ENCODE results near the gene SP6.

Gene SP6

DNA sequence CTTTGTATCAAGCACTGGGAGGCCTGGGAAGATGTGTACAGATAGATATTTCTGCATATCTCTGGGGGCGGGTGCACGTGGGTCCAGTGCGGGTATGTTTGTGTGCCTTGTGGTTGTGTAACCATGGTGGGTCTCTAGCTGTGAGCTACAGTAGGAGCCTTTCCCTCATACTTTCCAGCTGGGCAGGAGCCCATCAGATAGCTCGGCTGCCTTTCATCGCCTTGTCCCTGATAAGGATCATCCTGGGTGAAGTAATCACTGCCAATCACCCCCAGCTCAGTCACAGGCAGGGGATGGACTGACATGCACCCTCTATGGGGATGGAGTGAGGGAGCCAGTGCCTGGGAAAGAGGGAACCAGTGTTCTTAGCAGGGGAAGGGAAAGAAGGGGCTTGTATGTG, 6.7 kb downstream of the SP6 start:
- TF ChIP-seq CREB1 (IDR thresholded peaks at IDR 0.05; ENCODE audit: low read depth) (no peak), YY1 (IDR thresholded peaks at IDR 0.05; ENCODE audit: low read depth) (no peak), RAD21 (IDR thresholded peaks at IDR 0.05; ENCODE audit: low read depth) (no peak), EP300 (IDR thresholded peaks at IDR 0.05; ENCODE audit: borderline replicate concordance) (no peak), TEAD4 (IDR thresholded peaks at IDR 0.05) (no peak), TAF1 (IDR thresholded peaks at IDR 0.05; ENCODE audit: low read depth) (no peak)
- TF ChIP-seq, protein P1, sequence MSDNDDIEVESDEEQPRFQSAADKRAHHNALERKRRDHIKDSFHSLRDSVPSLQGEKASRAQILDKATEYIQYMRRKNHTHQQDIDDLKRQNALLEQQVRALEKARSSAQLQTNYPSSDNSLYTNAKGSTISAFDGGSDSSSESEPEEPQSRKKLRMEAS (IDR thresholded peaks at IDR 0.05): no peak
- TF ChIP-seq, protein P2, sequence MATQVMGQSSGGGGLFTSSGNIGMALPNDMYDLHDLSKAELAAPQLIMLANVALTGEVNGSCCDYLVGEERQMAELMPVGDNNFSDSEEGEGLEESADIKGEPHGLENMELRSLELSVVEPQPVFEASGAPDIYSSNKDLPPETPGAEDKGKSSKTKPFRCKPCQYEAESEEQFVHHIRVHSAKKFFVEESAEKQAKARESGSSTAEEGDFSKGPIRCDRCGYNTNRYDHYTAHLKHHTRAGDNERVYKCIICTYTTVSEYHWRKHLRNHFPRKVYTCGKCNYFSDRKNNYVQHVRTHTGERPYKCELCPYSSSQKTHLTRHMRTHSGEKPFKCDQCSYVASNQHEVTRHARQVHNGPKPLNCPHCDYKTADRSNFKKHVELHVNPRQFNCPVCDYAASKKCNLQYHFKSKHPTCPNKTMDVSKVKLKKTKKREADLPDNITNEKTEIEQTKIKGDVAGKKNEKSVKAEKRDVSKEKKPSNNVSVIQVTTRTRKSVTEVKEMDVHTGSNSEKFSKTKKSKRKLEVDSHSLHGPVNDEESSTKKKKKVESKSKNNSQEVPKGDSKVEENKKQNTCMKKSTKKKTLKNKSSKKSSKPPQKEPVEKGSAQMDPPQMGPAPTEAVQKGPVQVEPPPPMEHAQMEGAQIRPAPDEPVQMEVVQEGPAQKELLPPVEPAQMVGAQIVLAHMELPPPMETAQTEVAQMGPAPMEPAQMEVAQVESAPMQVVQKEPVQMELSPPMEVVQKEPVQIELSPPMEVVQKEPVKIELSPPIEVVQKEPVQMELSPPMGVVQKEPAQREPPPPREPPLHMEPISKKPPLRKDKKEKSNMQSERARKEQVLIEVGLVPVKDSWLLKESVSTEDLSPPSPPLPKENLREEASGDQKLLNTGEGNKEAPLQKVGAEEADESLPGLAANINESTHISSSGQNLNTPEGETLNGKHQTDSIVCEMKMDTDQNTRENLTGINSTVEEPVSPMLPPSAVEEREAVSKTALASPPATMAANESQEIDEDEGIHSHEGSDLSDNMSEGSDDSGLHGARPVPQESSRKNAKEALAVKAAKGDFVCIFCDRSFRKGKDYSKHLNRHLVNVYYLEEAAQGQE (IDR thresholded peaks at IDR 0.05; ENCODE audit: low read depth): no peak

DNA sequence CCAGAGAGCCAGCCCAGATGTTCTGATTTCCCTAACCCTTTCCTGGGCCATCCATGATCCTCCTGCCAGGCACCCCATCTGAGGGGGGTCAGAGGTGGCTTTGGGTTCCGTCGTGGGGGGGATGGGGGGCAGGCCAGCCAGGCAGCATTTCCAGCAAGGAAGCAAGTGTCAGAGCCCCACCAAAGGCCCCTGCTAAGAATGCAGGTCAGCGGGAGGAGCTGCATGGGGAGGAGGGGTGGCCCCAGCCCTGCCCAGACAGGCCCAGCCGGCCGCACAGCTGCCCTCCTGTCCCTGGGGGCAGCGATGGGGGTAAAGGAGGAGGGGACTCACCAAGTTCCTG, 7.6 kb downstream of the SP6 start:
- TF ChIP-seq TAF1 (IDR thresholded peaks at IDR 0.05; ENCODE audit: low read depth): no peak
- TF ChIP-seq ZBTB7A (IDR thresholded peaks at IDR 0.05; ENCODE audit: low read depth): no peak
- TF ChIP-seq RAD21 (IDR thresholded peaks at IDR 0.05; ENCODE audit: low read depth): no peak

DNA sequence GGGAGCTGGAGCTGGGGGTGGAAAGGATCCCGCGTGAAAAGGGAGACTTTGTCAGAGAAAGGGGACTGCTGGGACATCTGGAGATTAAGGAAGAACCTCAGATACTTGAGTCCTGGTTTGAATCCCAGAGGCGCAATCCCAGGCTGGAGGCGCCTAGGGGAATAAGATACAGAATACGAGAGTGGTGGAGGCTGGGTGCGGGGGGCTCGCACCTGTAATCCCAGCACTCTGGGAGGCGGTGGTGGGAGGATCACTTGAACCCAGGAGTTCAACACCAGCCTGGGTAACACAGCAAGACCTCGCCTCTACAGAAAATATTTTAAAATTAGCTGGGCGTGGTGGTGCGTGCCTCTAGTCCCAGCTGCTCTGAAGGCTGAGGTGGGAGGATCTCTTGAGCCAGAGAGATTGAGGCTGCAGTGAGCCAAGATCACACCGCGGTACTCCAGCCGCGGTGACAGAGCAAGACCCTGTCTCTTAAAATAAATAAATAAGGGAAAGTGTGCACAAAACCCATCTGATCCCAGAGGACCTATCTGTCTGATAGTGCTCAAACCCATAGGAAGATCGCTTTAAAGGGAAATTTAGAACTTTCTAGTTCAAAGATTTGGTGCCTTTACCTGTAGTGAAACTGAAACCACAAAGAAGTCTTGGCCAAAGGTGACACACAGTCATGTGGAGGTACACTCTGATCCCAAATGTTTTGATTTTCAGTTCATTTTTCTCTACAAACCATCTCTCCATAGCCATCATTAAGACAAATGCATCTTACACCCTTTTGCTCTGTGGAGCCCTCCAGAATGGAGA, 9.3 kb downstream of the SP6 start:
- TF ChIP-seq, protein P2 (IDR thresholded peaks at IDR 0.05; ENCODE audit: low read depth): no peak

DNA sequence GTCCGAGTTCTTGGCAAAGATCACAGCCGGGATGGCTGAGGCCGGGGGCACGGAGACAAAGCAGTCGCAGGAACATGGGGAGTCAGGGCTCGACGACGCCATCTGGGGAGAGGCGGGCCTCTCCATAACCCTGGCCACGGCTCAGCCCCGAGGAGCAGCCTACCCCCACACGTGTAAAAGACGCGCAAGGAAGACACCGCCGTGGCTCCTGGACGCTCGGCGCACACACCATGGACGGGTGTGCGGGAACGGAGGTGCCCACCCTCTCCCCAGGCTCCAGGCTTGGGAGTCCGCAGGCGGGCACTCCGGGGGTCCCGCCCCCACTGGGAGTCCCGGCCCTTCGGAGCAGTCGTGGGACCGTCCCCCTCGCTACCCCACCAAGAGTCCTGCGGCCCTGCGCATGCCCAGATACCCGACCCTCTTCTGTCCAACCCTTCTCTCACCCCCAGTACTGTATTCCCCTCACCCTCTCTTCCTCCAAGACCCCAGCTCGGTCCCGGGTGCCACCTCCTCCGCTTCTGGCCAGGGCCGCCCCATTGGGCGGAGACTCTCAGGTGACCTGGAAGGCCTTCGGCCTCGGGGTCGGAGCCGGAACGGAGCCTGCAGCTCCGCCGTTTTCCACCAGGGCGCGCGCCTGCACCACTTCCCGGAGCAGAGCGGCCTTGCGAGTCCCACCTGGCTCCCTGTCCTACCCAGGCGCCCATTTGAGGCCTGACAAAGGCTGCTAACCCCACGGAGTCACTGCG, 10.0 kb downstream of the SP6 start, which contains the start of gene SCRN2:
Gene SCRN2, minus strand, starts transcription at position 532 of the 746 bp plus-strand sequence. Its CDS starts 430 bp downstream, at position 102.
- TF ChIP-seq NFIC (IDR thresholded peaks at IDR 0.05): no peak
- peak; percentile 98 for TF ChIP-seq ZBTB7A (IDR thresholded peaks at IDR 0.05; ENCODE audit: low read depth)
- TF ChIP-seq TEAD4 (IDR thresholded peaks at IDR 0.05): no peak
- TF ChIP-seq CEBPB (IDR thresholded peaks at IDR 0.05): no peak
- peak; percentile 94 for TF ChIP-seq RAD21 (IDR thresholded peaks at IDR 0.05; ENCODE audit: low read depth)
- TF ChIP-seq FOXM1 (IDR thresholded peaks at IDR 0.05; ENCODE audit: borderline replicate concordance, low read depth): 0 out of 2 replicates have a peak, but pooled peaks have one; percentile 16
- no peak for TF ChIP-seq TCF12 (IDR thresholded peaks at IDR 0.05; ENCODE audit: low read depth)
- peak; percentile 55 for TF ChIP-seq TAF1 (IDR thresholded peaks at IDR 0.05; ENCODE audit: low read depth)
- no peak for TF ChIP-seq EP300 (IDR thresholded peaks at IDR 0.05; ENCODE audit: borderline replicate concordance)
- TF ChIP-seq, protein P2 (IDR thresholded peaks at IDR 0.05; ENCODE audit: low read depth): no peak
- TF ChIP-seq, protein P1 (IDR thresholded peaks at IDR 0.05): peak; percentile 66
- TF ChIP-seq YY1 (IDR thresholded peaks at IDR 0.05; ENCODE audit: low read depth): 0 out of 2 replicates have a peak, but pooled peaks have one; percentile 43
- TF ChIP-seq CREB1 (IDR thresholded peaks at IDR 0.05; ENCODE audit: low read depth): no peak
- TF ChIP-seq EGR1 (IDR thresholded peaks at IDR 0.05): peak; percentile 50
- TF ChIP-seq, protein P3, sequence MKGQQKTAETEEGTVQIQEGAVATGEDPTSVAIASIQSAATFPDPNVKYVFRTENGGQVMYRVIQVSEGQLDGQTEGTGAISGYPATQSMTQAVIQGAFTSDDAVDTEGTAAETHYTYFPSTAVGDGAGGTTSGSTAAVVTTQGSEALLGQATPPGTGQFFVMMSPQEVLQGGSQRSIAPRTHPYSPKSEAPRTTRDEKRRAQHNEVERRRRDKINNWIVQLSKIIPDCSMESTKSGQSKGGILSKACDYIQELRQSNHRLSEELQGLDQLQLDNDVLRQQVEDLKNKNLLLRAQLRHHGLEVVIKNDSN (IDR thresholded peaks at IDR 0.05): peak; percentile 50
